ENCODE data around the gene PIP4K2A.

GRCh38 chr10:22564060-22564459 lies 150.3 kb downstream of the PIP4K2A start:
- no peak for TF ChIP-seq CTCF (IDR thresholded peaks at IDR 0.05; ENCODE audit: poor library complexity)
- TF ChIP-seq EZH2 (IDR thresholded peaks at IDR 0.05; ENCODE audit: borderline replicate concordance) = no peak
